GM12892 (cell line): ENCODE results near the gene NPS.

Source experiments
- POLR2A ChIP-seq: IDR thresholded peaks from 2 replicates; pipeline ENCODE4 v1.6.1; 2011; ENCODE audit warnings: low read depth, low read length, control low read depth
- POLR2AphosphoS5 ChIP-seq: IDR thresholded peaks from 2 replicates; pipeline ENCODE4 v1.6.1; 2011; ENCODE audit warnings: low read depth, low read length, control low read depth
- TAF1 ChIP-seq: IDR thresholded peaks from 2 replicates; pipeline ENCODE4 v1.6.1; 2011; ENCODE audit warnings: low read depth, mild to moderate bottlenecking, control low read depth, low read length, borderline replicate concordance

DNA sequence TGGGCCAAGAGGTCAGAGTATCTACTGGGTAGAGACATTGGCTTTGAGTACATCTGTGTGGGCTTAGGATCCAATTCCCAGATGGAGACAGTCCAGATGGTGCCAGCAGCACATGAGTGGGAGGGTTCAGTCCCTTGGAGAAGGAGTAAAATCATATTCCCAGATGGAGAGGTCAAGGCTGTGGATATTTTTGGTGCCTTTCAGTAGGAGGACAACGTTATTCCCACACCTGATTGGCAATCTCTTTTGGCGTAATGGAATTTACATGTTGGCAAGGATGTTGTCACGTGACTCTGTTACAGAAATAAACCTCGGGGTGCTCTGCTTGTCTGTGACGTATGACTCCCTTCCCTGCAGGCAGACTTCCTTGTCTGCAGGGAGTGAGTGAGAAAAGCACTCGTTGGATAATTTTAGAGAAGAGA, 27.6 kb downstream of the NPS start:
- TF ChIP-seq TAF1: no peak
- no peak for TF ChIP-seq POLR2A
- TF ChIP-seq POLR2AphosphoS5: no peak
